Endothelial cell (in vitro differentiated cells): ENCODE measurements around the gene ADORA2B. TPM values are rescaled to one million over a fixed set of nuclear protein-coding genes. Genes with fewer than 3 reads are reported as not detected.

ENCODE experiments used
- DNase-seq: peaks from one replicate; pipeline ENCODE4 v3.0.0; 2021; ENCODE audit warnings: low spot score
- H3K27ac Mint-ChIP-seq: one replicate; pipeline ENCODE4 v1.8.0; 2021; ENCODE audit warnings: mixed read lengths, inconsistent platforms; ENCODE audit not compliant: unreplicated experiment
- H3K27me3 Mint-ChIP-seq: one replicate; pipeline ENCODE4 v1.8.0; 2021; ENCODE audit warnings: mild to moderate bottlenecking, moderate library complexity, mixed read lengths, inconsistent platforms; ENCODE audit not compliant: unreplicated experiment
- H3K36me3 Mint-ChIP-seq: one replicate; pipeline ENCODE4 v1.8.0; 2021; ENCODE audit warnings: mild to moderate bottlenecking, low read depth, mixed read lengths, inconsistent platforms; ENCODE audit not compliant: unreplicated experiment
- H3K4me1 Mint-ChIP-seq: one replicate; pipeline ENCODE4 v1.8.0; 2021; ENCODE audit warnings: mild to moderate bottlenecking, mixed read lengths, inconsistent platforms; ENCODE audit not compliant: unreplicated experiment
- H3K4me3 Mint-ChIP-seq: one replicate; pipeline ENCODE4 v1.8.0; 2021; ENCODE audit warnings: mild to moderate bottlenecking, mixed read lengths, inconsistent platforms; ENCODE audit not compliant: unreplicated experiment
- H3K9me3 Mint-ChIP-seq: one replicate; pipeline ENCODE4 v1.8.0; 2021; ENCODE audit warnings: mixed read lengths, inconsistent platforms; ENCODE audit not compliant: unreplicated experiment
- CTCF ChIP-seq: fragments of 200-600 bp; sonication (generic); IDR thresholded peaks from one replicate; pipeline ENCODE4 v1.5.0; 2021; ENCODE audit warnings: antibody characterized with exemption; ENCODE audit not compliant: unreplicated experiment
- total RNA-seq: library from RNA; stranded (reverse); fragmentation: NEBNext Ultra II Directional; extraction: Animal tissue kit (Norgen Biotek cat#: 25700); gene quantifications from one replicate; pipeline ENCODE4 v1.2.1, GENCODE V29; 2021; ENCODE audit not compliant: unreplicated experiment

Gene ADORA2B
- total RNA-seq, 1 donor from 2014 or later, result 5.2 TPM

- no peaks in the 10 kb centered on the region for H3K36me3 Mint-ChIP-seq
- DNase-seq, result no peak
- TF ChIP-seq CTCF, result no peak
- no peak overlapping the region for H3K4me3 Mint-ChIP-seq
- peaks cover 3% of the 10 kb centered on the region for H3K4me1 Mint-ChIP-seq
- peaks cover 3% of the 10 kb centered on the region for H3K27me3 Mint-ChIP-seq
- no peaks in the 10 kb centered on the region for H3K9me3 Mint-ChIP-seq
- no peak overlapping the region for H3K27ac Mint-ChIP-seq
These were observed 12.8 kb downstream of the ADORA2B start for GRCh38 chr17:15957608-15958307.

DNA sequence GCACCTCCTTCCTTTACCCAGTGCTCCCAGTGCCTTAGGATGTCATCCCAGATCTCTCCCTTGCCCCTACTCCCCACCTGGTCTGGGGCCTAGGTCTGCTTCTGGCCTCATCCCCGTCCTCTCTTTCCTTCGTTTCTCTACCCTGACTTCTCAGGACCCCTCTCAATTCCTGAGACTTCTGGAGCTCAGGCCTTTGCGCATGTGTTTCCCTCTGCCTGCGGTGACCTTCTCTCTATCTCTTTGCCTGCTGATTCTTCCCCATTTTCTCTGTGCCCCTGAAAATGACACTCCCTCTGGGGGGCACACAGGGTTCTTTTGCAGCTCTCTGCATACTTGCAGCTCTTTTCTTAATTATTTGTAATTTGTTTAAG is 13.5 kb downstream of the ADORA2B start:
- H3K4me1 Mint-ChIP-seq, result peaks cover 3% of the 10 kb centered on the region
- H3K9me3 Mint-ChIP-seq, result no peaks in the 10 kb centered on the region
- no peak for DNase-seq
- no peak overlapping the region for H3K27ac Mint-ChIP-seq
- H3K27me3 Mint-ChIP-seq, result peaks cover 3% of the 10 kb centered on the region
- H3K4me3 Mint-ChIP-seq, result no peak overlapping the region
- H3K36me3 Mint-ChIP-seq, result no peaks in the 10 kb centered on the region
- TF ChIP-seq CTCF, result no peak

DNA sequence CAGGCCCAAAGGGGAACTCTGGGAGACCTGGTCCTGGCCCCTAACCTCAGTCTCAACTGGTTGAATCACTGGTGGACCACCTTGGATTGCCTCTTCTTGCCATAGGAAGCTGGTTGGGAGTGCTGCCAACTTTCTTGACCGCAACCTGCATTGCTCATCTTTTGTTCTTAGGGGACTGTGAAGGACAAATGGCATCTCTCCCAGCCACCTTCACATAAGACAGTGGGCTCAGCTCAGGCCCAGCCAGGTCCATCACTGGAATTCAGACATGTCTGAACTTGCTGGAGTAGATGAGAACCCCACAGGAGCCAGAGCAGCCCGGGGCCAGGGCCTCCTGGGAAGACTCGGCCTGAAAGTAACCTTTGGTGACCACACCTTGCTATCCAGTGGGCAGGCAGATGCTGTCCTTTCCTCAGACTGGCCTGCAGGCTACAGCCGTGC is 18.8 kb downstream of the ADORA2B start:
- H3K27ac Mint-ChIP-seq, result no peak overlapping the region
- no peak overlapping the region for H3K4me3 Mint-ChIP-seq
- DNase-seq, result no peak
- H3K27me3 Mint-ChIP-seq, result peaks cover 6% of the 10 kb centered on the region
- no peak for TF ChIP-seq CTCF
- H3K4me1 Mint-ChIP-seq, result peaks cover 25% of the 10 kb centered on the region
- H3K9me3 Mint-ChIP-seq, result no peaks in the 10 kb centered on the region
- no peaks in the 10 kb centered on the region for H3K36me3 Mint-ChIP-seq

GRCh38 chr17:15965528-15965927 is 20.6 kb downstream of the ADORA2B start:
- H3K9me3 Mint-ChIP-seq, result no peaks in the 10 kb centered on the region
- DNase-seq, result no peak
- no peak for TF ChIP-seq CTCF
- H3K4me1 Mint-ChIP-seq, result peaks cover 28% of the 10 kb centered on the region
- H3K27me3 Mint-ChIP-seq, result peaks cover 6% of the 10 kb centered on the region
- no peaks in the 10 kb centered on the region for H3K36me3 Mint-ChIP-seq
- H3K27ac Mint-ChIP-seq, result peak overlapping the region; percentile 94
- no peak overlapping the region for H3K4me3 Mint-ChIP-seq

DNA sequence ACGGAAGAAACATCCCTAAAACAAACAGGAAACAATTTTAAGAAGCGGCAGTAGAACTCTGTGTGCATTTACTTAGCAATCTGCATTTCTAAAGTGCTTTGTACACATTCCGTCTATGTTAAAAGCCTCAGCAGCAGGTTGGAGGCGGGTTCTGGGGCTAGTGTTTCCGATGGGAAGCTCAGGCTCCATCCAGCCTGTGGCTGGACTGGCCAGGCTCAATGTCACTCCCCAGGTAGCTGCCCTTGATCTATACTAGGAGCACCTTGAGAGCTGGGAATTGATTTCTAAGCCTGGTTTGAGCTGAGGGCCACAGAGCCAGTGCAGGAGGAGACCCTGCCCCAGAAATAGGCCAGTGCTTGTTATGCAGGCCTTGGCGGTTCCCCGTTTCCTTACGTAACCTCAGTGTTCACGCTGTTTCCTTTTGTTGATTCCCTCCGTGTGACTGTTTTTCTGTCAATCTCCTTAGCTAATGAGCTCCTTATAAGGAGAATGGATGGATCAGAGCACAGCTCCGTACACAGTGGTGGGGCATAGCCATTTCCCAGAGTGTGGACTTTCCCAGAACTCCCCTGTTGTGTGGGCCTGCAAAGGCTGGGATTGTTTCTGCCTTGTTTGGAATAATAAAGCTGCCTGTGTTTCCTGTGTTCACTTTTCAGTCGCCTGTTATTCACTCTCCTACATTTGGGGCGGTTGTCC is 21.4 kb downstream of the ADORA2B start:
- peaks cover 6% of the 10 kb centered on the region for H3K27me3 Mint-ChIP-seq
- H3K9me3 Mint-ChIP-seq, result no peaks in the 10 kb centered on the region
- peak overlapping the region; percentile 94 for H3K27ac Mint-ChIP-seq
- H3K4me1 Mint-ChIP-seq, result peaks cover 28% of the 10 kb centered on the region
- H3K4me3 Mint-ChIP-seq, result peak overlapping the region; percentile 60
- H3K36me3 Mint-ChIP-seq, result no peaks in the 10 kb centered on the region
- TF ChIP-seq CTCF, result no peak
- peak; percentile 20 for DNase-seq
